H1 (cell line): ENCODE results near the gene GALNT7. TPM values are rescaled to one million over a fixed set of nuclear protein-coding genes. Genes with fewer than 3 reads are reported as not detected.

Experiments used
- BACH1 ChIP-seq: IDR thresholded peaks from 2 replicates; pipeline ENCODE4 v1.6.1; 2012; ENCODE audit warnings: low read length, improper control_type of control experiment
- BRCA1 ChIP-seq: IDR thresholded peaks from 2 replicates; pipeline ENCODE4 v1.6.1; 2012; ENCODE audit warnings: low read depth, low read length, improper control_type of control experiment
- CHD7 ChIP-seq: fragments of 300-600 bp; sonication (generic); IDR thresholded peaks from 2 replicates; pipeline ENCODE4 v1.7.1; 2012; ENCODE audit warnings: low read length, moderate library complexity, mild to moderate bottlenecking, inconsistent platforms; ENCODE audit not compliant: insufficient replicate concordance
- EP300 ChIP-seq, 2 experiments: IDR thresholded peaks; 1 replicate in 1 of 2; 2 replicates in 1 of 2; pipeline ENCODE4 v1.6.1; 2011 to 2012; ENCODE audit warnings: low read depth in 2 of 2, low read length in 2 of 2, mild to moderate bottlenecking in 2 of 2, borderline replicate concordance in 1 of 2, inconsistent platforms in 1 of 2, moderate library complexity in 1 of 2
- EZH2 ChIP-seq: fragments of 200-600 bp; sonication (generic); IDR thresholded peaks from 2 replicates; pipeline ENCODE4 v1.7.1; 2012; ENCODE audit warnings: low read depth, mild to moderate bottlenecking, moderate library complexity, low read length, inconsistent platforms; ENCODE audit not compliant: severe bottlenecking
- FOSL1 ChIP-seq: IDR thresholded peaks from 2 replicates; pipeline ENCODE4 v1.6.1; 2011; ENCODE audit warnings: mild to moderate bottlenecking, low read depth, low read length, moderate library complexity; ENCODE audit not compliant: insufficient read depth
- SAP30 ChIP-seq: fragments of 300-600 bp; sonication (generic); IDR thresholded peaks from 2 replicates; pipeline ENCODE4 v1.7.1; 2012; ENCODE audit warnings: low read length, moderate library complexity, mild to moderate bottlenecking, inconsistent platforms; ENCODE audit not compliant: insufficient read depth, insufficient replicate concordance
- SP1 ChIP-seq: IDR thresholded peaks from 2 replicates; pipeline ENCODE4 v1.6.1; 2011; ENCODE audit warnings: low read depth, low read length
- TAF1 ChIP-seq: IDR thresholded peaks from 2 replicates; pipeline ENCODE4 v1.6.1; 2011; ENCODE audit warnings: mild to moderate bottlenecking, low read depth, low read length
- USF2 ChIP-seq: IDR thresholded peaks from 2 replicates; pipeline ENCODE4 v1.6.1; 2011; ENCODE audit warnings: low read length, improper control_type of control experiment
- YY1 ChIP-seq: IDR thresholded peaks from 2 replicates; pipeline ENCODE4 v1.6.1; 2011; ENCODE audit warnings: low read depth, mild to moderate bottlenecking, low read length
- polyA plus RNA-seq, 7 experiments: library from polyadenylated mRNA; depleted of rRNA in 3 of 7; stranded (reverse) in 5 of 7; unstranded in 2 of 7; fragments of >200 nt in 5 of 7; fragments of 200-250 nt in 2 of 7; gene quantifications; 1 replicate in 5 of 7; 2 replicates in 1 of 7; 4 replicates in 1 of 7; pipeline versions ENCODE4 v1.2.1 to v1.2.3, GENCODE V29; 2011 to 2013; ENCODE audit warnings: missing spikeins in 2 of 7, mixed read lengths in 2 of 7
- total RNA-seq: library from RNA; stranded (reverse); fragmentation: NEBNext Ultra II Directional; extraction: Animal tissue kit (Norgen Biotek cat#: 25700); gene quantifications from 2 replicates; pipeline ENCODE4 v1.2.1, GENCODE V29; 2021

GALNT7 gene
- total and polyA plus RNA-seq, 2 of the 8 experiments (the other 6 are each of a cell fraction or from before 2014, with no cell fraction given): 22.4 to 85.5 TPM

GRCh38 chr4:173233857-173234256 lies 65.2 kb downstream of the GALNT7 start (continued):
- TF ChIP-seq CHD7 (no peak), YY1 (no peak), SP1 (no peak), EP300 (IDR thresholded peaks at IDR 0.05; ENCODE audit: borderline replicate concordance in 1 of 2, low read depth in 2 of 2, low read length in 2 of 2) (no peak), FOSL1 (no peak), SAP30 (no peak), EZH2 (no peak), USF2 (no peak), BACH1 (no peak), TAF1 (no peak), BRCA1 (no peak)
